Ascending aorta (tissue), 2 donors: ENCODE data around the gene PLCD1. TPM values are rescaled to one million over a fixed set of nuclear protein-coding genes. Genes with fewer than 3 reads are reported as not detected.

ENCODE experiments used
- DNase-seq, 2 donors: peaks; one replicate each; pipeline ENCODE4 v3.0.0-alpha.2; 2019; ENCODE audit warnings: low spot score in 2 of 2
- H3K27ac ChIP-seq, 2 donors: fragments of 200-600 bp; sonication (generic); one replicate each; pipeline ENCODE4 v1.5.1; 2016 to 2017; ENCODE audit warnings: mild to moderate bottlenecking in 1 of 2
- H3K27me3 ChIP-seq: fragments of 200-600 bp; sonication (generic); one replicate; pipeline ENCODE4 v1.5.1; 2017
- H3K36me3 ChIP-seq, 2 donors: fragments of 200-600 bp; sonication (generic); one replicate each; pipeline ENCODE4 v1.5.1; 2016
- H3K4me1 ChIP-seq, 2 donors: fragments of 200-600 bp; sonication (generic); one replicate each; pipeline ENCODE4 v1.5.1; 2016 to 2017; ENCODE audit warnings: mild to moderate bottlenecking in 1 of 2
- H3K4me3 ChIP-seq, 2 donors: fragments of 200-600 bp; sonication (generic); one replicate each; pipeline ENCODE4 v1.5.1; 2016 to 2017; ENCODE audit warnings: mild to moderate bottlenecking in 1 of 2
- H3K9me3 ChIP-seq, 2 donors: fragments of 200-600 bp; sonication (generic); one replicate each; pipeline ENCODE4 v1.5.1; 2016
- CTCF ChIP-seq, 3 experiments: fragments of 200-600 bp in 2 of 3; fragments of 450-650 bp in 1 of 3; sonication (generic) in 2 of 3; IDR thresholded peaks; one replicate each; pipeline ENCODE4 v1.5.1; 2016 to 2019; ENCODE audit warnings: antibody characterized with exemption in 3 of 3, mild to moderate bottlenecking in 1 of 3, moderate library complexity in 1 of 3
- intact Hi-C: fragments of 100-400 bp; cut with DNase I; formaldehyde crosslinking; loops from one replicate; pipeline ENCODE4 v1.15.1; 2023
- total RNA-seq: library from RNA; depleted of rRNA; stranded (reverse); fragments of >200 nt; gene quantifications from one replicate; pipeline ENCODE4 v1.1.0, GENCODE V29; 2016

Gene PLCD1
- total RNA-seq, 1 donor from 2014 or later: 167 TPM

DNA sequence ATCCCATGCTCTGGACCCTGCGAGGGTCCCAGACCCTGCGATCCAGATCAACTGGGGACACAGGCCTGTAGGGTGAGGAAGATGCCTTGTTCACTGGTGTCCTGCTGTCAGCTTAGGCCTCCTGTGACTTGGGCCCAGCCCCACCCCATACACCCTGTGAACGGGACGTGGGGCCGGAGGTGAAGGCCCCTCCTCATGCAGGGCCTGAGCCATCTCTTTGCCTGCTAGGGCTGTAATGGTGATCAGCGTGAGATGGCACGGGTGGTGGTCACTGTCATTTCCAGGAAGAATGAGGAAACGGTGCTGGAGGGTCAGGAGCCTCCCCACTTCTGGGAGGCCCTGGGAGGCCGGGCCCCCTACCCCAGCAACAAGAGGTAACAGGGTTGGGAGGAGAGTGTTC, 26.5 kb downstream of the PLCD1 start:
- peak overlapping the region in 1 of 2 donors; percentile 50 for H3K27ac ChIP-seq
- no peaks in the 10 kb centered on the region for H3K9me3 ChIP-seq
- no peak for TF ChIP-seq CTCF (IDR thresholded peaks at IDR 0.05)
- peaks cover 0 to 12% of the 10 kb centered on the region in 2 donors for H3K4me1 ChIP-seq
- no peaks in the 10 kb centered on the region for H3K27me3 ChIP-seq
- DNase-seq: no peak
- H3K4me3 ChIP-seq: no peak overlapping the region
- intact Hi-C loops: loop anchor here (1.0 kb wide), 1 partner anchor 147 kb away; no protein-coding TSS in a partner anchor
- peaks cover 15 to 19% of the 10 kb centered on the region in 2 donors for H3K36me3 ChIP-seq

- no peak overlapping the region for H3K4me3 ChIP-seq
- no peak overlapping the region for H3K27ac ChIP-seq
- H3K27me3 ChIP-seq: no peaks in the 10 kb centered on the region
- no peak for TF ChIP-seq CTCF (IDR thresholded peaks at IDR 0.05)
- H3K36me3 ChIP-seq: peaks cover 9 to 14% of the 10 kb centered on the region in 2 donors
- intact Hi-C loops: no loop called here
- H3K4me1 ChIP-seq: peaks cover 0 to 14% of the 10 kb centered on the region in 2 donors
- no peaks in the 10 kb centered on the region for H3K9me3 ChIP-seq
- DNase-seq: no peak
These were observed 27.1 kb downstream of the PLCD1 start for GRCh38 chr3:38002291-38002876.

DNA sequence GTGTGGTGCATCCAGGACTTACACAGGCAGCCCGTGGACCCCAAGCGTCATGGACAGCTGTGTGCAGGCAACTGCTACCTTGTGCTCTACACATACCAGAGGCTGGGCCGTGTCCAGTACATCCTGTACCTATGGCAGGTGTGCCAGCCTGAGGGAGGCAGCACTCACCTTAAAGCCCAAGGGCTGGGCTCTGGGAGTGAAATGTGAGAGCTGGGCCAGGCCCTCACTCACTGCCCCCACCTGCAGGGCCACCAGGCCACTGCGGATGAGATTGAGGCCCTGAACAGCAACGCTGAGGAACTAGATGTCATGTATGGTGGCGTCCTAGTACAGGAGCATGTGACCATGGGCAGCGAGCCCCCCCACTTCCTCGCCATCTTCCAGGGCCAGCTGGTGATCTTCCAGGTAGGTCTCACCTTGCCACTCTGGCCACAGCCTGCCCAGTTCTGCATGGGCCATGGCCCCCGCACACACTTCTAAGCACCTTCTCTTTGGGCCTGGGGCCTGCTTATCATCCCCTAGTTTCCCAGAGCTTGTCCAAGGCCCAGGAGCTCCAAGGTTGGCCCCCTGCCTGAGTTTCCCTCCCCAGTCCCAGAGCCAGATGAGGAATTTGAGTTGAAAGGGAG, 27.9 kb downstream of the PLCD1 start:
- Histone ChIP-seq H3K4me1 (peaks cover 0 to 14% of the 10 kb centered on the region in 2 donors), H3K36me3 (peaks cover 5 to 7% of the 10 kb centered on the region in 2 donors), H3K27ac (no peak overlapping the region), H3K27me3 (no peaks in the 10 kb centered on the region), H3K9me3 (no peaks in the 10 kb centered on the region), H3K4me3 (no peak overlapping the region)
- DNase-seq: peak in 1 of 2 donors; percentile 6
- no peak for TF ChIP-seq CTCF (IDR thresholded peaks at IDR 0.05)
- intact Hi-C loops: no loop called here

DNA sequence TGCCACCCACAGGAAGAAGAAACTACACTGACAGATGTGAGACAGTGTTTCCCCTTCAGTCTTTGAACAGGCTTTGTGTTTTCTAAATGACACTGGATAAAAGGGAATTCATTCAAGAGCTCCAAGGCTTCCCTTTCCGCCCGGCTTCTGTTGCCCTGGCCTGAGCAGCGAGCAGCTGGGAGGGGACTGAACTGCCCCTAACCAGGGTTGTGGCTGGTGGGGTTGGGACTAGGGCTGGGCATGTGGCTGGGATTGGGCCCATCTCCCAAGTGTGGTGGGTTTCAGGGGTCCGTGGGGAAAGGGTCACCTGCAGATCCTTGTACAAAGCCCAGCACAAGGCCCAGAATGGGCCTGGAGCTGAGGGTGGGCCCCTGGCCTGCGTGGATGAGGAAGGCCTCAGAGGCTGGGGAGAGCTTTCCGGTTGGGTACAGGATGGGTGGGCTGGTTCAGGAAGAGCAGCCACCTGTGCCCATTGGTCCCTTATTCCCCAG, 28.4 kb downstream of the PLCD1 start:
- intact Hi-C loops: no loop called here
- DNase-seq: peak in 1 of 2 donors; percentile 7
- Histone ChIP-seq H3K36me3 (peaks cover 0 to 5% of the 10 kb centered on the region in 2 donors), H3K4me1 (peaks cover 0 to 14% of the 10 kb centered on the region in 2 donors), H3K4me3 (no peak overlapping the region), H3K27ac (no peak overlapping the region), H3K9me3 (no peaks in the 10 kb centered on the region), H3K27me3 (no peaks in the 10 kb centered on the region)
- TF ChIP-seq CTCF (IDR thresholded peaks at IDR 0.05): no peak

DNA sequence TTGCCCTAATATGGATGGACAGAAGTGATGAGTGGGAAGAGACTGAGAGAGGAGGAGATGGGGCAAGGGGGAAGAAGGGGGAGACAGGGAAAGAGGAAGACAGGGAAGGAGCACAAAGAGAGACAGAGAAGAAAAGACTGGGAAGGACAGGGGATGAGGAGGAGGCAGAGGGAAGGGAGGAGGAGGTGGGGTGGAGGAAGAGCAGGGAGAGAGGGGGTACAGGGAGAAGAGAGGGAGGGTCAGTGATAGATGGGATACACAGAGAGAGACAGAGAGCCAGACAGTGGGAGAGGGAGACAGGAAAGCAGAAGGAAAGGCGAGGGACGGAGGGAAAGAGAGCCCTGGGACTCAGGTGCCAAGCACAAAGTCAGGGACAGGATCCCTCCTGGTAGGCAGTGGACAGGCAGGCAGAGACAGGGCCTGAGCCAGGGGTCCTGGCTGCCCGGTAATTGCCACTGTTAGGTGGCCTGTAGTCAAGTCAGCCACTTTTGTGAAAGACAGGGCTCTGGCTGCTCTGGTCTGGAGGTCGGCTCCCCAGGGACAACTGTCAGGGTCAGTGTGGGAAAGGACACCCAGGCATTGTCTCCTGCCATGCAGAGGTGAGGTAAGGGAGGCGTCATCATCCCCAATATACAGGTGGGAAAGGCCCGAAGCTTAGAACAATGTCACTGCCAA, 29.1 kb downstream of the PLCD1 start:
- H3K4me1 ChIP-seq: peaks cover 0 to 14% of the 10 kb centered on the region in 2 donors
- H3K27ac ChIP-seq: no peak overlapping the region
- no peak for TF ChIP-seq CTCF (IDR thresholded peaks at IDR 0.05)
- no peaks in the 10 kb centered on the region for H3K9me3 ChIP-seq
- H3K27me3 ChIP-seq: no peaks in the 10 kb centered on the region
- peaks cover 0 to 5% of the 10 kb centered on the region in 2 donors for H3K36me3 ChIP-seq
- DNase-seq: peak in 1 of 2 donors; percentile 2
- H3K4me3 ChIP-seq: no peak overlapping the region
- intact Hi-C loops: no loop called here
